Hepatocyte (in vitro differentiated cells): ENCODE results near the gene MAG. TPM values are rescaled to one million over a fixed set of nuclear protein-coding genes. Genes with fewer than 3 reads are reported as not detected.

Experiments used
- DNase-seq: peaks from one replicate; pipeline ENCODE4 v3.0.0-alpha.2; 2016; ENCODE audit warnings: low spot score
- H2AFZ ChIP-seq: fragments of 200-600 bp; sonication (generic); 2 replicates; pipeline ENCODE4 v1.6.0; 2016; ENCODE audit warnings: antibody characterized with exemption, mild to moderate bottlenecking
- H3K27ac ChIP-seq: fragments of 200-600 bp; sonication (generic); 2 replicates; pipeline ENCODE4 v1.5.1; 2016; ENCODE audit warnings: mild to moderate bottlenecking
- H3K27me3 ChIP-seq: fragments of 200-600 bp; sonication (generic); 2 replicates; pipeline ENCODE4 v1.6.1; 2016
- H3K36me3 ChIP-seq: fragments of 200-600 bp; sonication (generic); replicated peaks from 2 replicates; pipeline ENCODE4 v1.5.1; 2016; ENCODE audit warnings: low read depth; ENCODE audit not compliant: insufficient read depth
- H3K4me1 ChIP-seq: fragments of 200-600 bp; sonication (generic); 2 replicates; pipeline ENCODE4 v1.5.1; 2016; ENCODE audit warnings: mild to moderate bottlenecking, moderate library complexity; ENCODE audit not compliant: insufficient read depth
- H3K4me2 ChIP-seq: fragments of 200-600 bp; sonication (generic); 2 replicates; pipeline ENCODE4 v1.6.0; 2016
- H3K4me3 ChIP-seq: fragments of 200-600 bp; sonication (generic); 2 replicates; pipeline ENCODE4 v1.5.1; 2016; ENCODE audit warnings: mild to moderate bottlenecking
- H3K79me2 ChIP-seq: fragments of 200-600 bp; sonication (generic); 2 replicates; pipeline ENCODE4 v1.6.0; 2017; ENCODE audit warnings: mild to moderate bottlenecking
- H3K9me2 ChIP-seq: fragments of 200-600 bp; sonication (generic); replicated peaks from 2 replicates; pipeline ENCODE4 v1.6.0; 2017; ENCODE audit warnings: mild to moderate bottlenecking; ENCODE audit not compliant: insufficient read depth
- H3K9me3 ChIP-seq: fragments of 200-600 bp; sonication (generic); 2 replicates; pipeline ENCODE4 v1.5.1; 2016; ENCODE audit warnings: low read depth, mild to moderate bottlenecking
- H4K20me1 ChIP-seq: fragments of 200-600 bp; sonication (generic); 2 replicates; pipeline ENCODE4 v1.6.0; 2016; ENCODE audit warnings: mild to moderate bottlenecking; ENCODE audit not compliant: insufficient read depth, poor library complexity, severe bottlenecking
- CTCF ChIP-seq: fragments of 200-600 bp; sonication (generic); IDR thresholded peaks from 2 replicates; pipeline ENCODE4 v1.5.1; 2016; ENCODE audit warnings: antibody characterized with exemption, mild to moderate bottlenecking; ENCODE audit not compliant: poor library complexity
- EZH2 ChIP-seq: fragments of 200-600 bp; sonication (generic); IDR thresholded peaks from 2 replicates; pipeline ENCODE4 v1.6.1; 2016; ENCODE audit warnings: antibody characterized with exemption, mild to moderate bottlenecking, borderline replicate concordance
- EZH2phosphoT487 ChIP-seq: fragments of 200-600 bp; sonication (generic); IDR thresholded peaks from one replicate; pipeline ENCODE4 v1.6.1; 2018; ENCODE audit warnings: antibody characterized with exemption, mild to moderate bottlenecking, low read depth, moderate library complexity; ENCODE audit not compliant: unreplicated experiment, severe bottlenecking
- WGBS: methylation state at CpG from one replicate; pipeline ENCODE4 v1.1.6; 2016; ENCODE audit warnings: low lambda C conversion rate; ENCODE audit errors: missing lambda C conversion rate; 5-methylcytosine and 5-hydroxymethylcytosine counted together
- polyA plus RNA-seq: library from polyadenylated mRNA; unstranded; fragments of >200 nt; fragmentation: Nextera tagmentation; extraction: Ambion mirVana; gene quantifications from 2 replicates; pipeline ENCODE4 v1.2.1, GENCODE V29; 2016
- total RNA-seq: library from RNA; depleted of rRNA; stranded (reverse); fragments of >200 nt; gene quantifications from 2 replicates; pipeline ENCODE4 v1.2.3, GENCODE V29; 2014

The MAG gene
- total and polyA plus RNA-seq, 2 experiments from 2014 or later: 0.47 TPM; not detected in 1

GRCh38 chr19:35293363-35293739 is 1.4 kb downstream of the MAG start:
- no peak for DNase-seq
- peaks cover 2% of the 10 kb centered on the region for H3K27me3 ChIP-seq
- H3K4me3 ChIP-seq: no peak overlapping the region
- TF ChIP-seq CTCF: no peak
- no peak for TF ChIP-seq EZH2phosphoT487
- TF ChIP-seq EZH2: no peak
- no peaks in the 10 kb centered on the region for H3K9me3 ChIP-seq
- no peaks in the 10 kb centered on the region for H3K4me1 ChIP-seq
- no peaks in the 10 kb centered on the region for H4K20me1 ChIP-seq
- no peaks in the 10 kb centered on the region for H3K36me3 ChIP-seq
- no peaks in the 10 kb centered on the region for H3K79me2 ChIP-seq
- no peaks in the 10 kb centered on the region for H3K9me2 ChIP-seq
- H3K27ac ChIP-seq: no peak overlapping the region
- no peak overlapping the region for H3K4me2 ChIP-seq
- H2AFZ ChIP-seq: no peak overlapping the region
- 68% methylated on average over 7 of the region's 7 CpGs for WGBS

- no peak for TF ChIP-seq EZH2
- no peak for TF ChIP-seq CTCF
- no peak for TF ChIP-seq EZH2phosphoT487
- whole genome bisulfite sequencing: 63% methylated on average over 15 of the region's 17 CpGs
- no peaks in the 10 kb centered on the region for H3K9me3 ChIP-seq
- H3K4me1 ChIP-seq: no peaks in the 10 kb centered on the region
- H3K27ac ChIP-seq: no peak overlapping the region
- no peaks in the 10 kb centered on the region for H3K9me2 ChIP-seq
- H2AFZ ChIP-seq: no peak overlapping the region
- no peaks in the 10 kb centered on the region for H3K36me3 ChIP-seq
- H3K4me2 ChIP-seq: no peak overlapping the region
- H3K27me3 ChIP-seq: peaks cover 2% of the 10 kb centered on the region
- no peak for DNase-seq
- H3K4me3 ChIP-seq: no peak overlapping the region
- no peaks in the 10 kb centered on the region for H4K20me1 ChIP-seq
- no peaks in the 10 kb centered on the region for H3K79me2 ChIP-seq
Measured at GRCh38 chr19:35293808-35294207, 1.8 kb downstream of the MAG start.

GRCh38 chr19:35294328-35294727 is 2.4 kb downstream of the MAG start:
- peaks cover 2% of the 10 kb centered on the region for H3K27me3 ChIP-seq
- TF ChIP-seq EZH2: no peak
- no peaks in the 10 kb centered on the region for H3K36me3 ChIP-seq
- no peaks in the 10 kb centered on the region for H3K9me2 ChIP-seq
- no peaks in the 10 kb centered on the region for H4K20me1 ChIP-seq
- H3K4me2 ChIP-seq: no peak overlapping the region
- no peak overlapping the region for H2AFZ ChIP-seq
- DNase-seq: no peak
- H3K27ac ChIP-seq: no peak overlapping the region
- no peak overlapping the region for H3K4me3 ChIP-seq
- 73% methylated on average over 3 of the region's 3 CpGs for WGBS
- no peaks in the 10 kb centered on the region for H3K4me1 ChIP-seq
- no peaks in the 10 kb centered on the region for H3K9me3 ChIP-seq
- H3K79me2 ChIP-seq: no peaks in the 10 kb centered on the region

- no peaks in the 10 kb centered on the region for H4K20me1 ChIP-seq
- H3K4me3 ChIP-seq: no peak overlapping the region
- no peak overlapping the region for H3K4me2 ChIP-seq
- no peaks in the 10 kb centered on the region for H3K9me3 ChIP-seq
- no peaks in the 10 kb centered on the region for H3K4me1 ChIP-seq
- no peaks in the 10 kb centered on the region for H3K79me2 ChIP-seq
- no peak overlapping the region for H3K27ac ChIP-seq
- peaks cover 2% of the 10 kb centered on the region for H3K27me3 ChIP-seq
- no peak overlapping the region for H2AFZ ChIP-seq
- 83% methylated on average over 24 of the region's 25 CpGs for WGBS
- DNase-seq: no peak
- H3K9me2 ChIP-seq: no peaks in the 10 kb centered on the region
- H3K36me3 ChIP-seq: no peaks in the 10 kb centered on the region
- TF ChIP-seq EZH2 (no peak), EZH2phosphoT487 (no peak), CTCF (no peak)
Measured at GRCh38 chr19:35294859-35295791, 3.2 kb downstream of the MAG start.
